Large intestine (tissue), 3 donors: ENCODE results near the gene CELF4. TPM values are rescaled to one million over a fixed set of nuclear protein-coding genes. Genes with fewer than 3 reads are reported as not detected.

ENCODE experiments used
- DNase-seq, 2 donors: peaks; one replicate each; pipeline versions ENCODE4 v3.0.0 to v3.0.0-alpha.2; 2013
- H3K27ac ChIP-seq: one replicate; pipeline ENCODE4 v1.5.1; 2013; ENCODE audit warnings: low read length
- H3K27me3 ChIP-seq: 2 replicates; pipeline ENCODE4 v1.6.1; 2013; ENCODE audit warnings: low read length; ENCODE audit not compliant: control insufficient read depth, insufficient read depth
- H3K36me3 ChIP-seq: 2 replicates; pipeline ENCODE4 v1.6.1; 2013; ENCODE audit warnings: low read length; ENCODE audit not compliant: control insufficient read depth, insufficient read depth
- H3K4me1 ChIP-seq: one replicate; pipeline ENCODE4 v1.6.1; 2013; ENCODE audit warnings: low read length; ENCODE audit not compliant: control insufficient read depth, insufficient read depth
- H3K4me3 ChIP-seq: one replicate; pipeline ENCODE4 v1.5.1; 2013; ENCODE audit warnings: low read length
- H3K9me3 ChIP-seq: one replicate; pipeline ENCODE4 v1.6.1; 2013; ENCODE audit warnings: mild to moderate bottlenecking, low read depth, low read length, moderate library complexity; ENCODE audit not compliant: control insufficient read depth
- WGBS: methylation state at CpG from one replicate; pipeline ENCODE4 v1.1.5; 2013; ENCODE audit warnings: low lambda C conversion rate; ENCODE audit not compliant: insufficient coverage; 5-methylcytosine and 5-hydroxymethylcytosine counted together
- polyA plus RNA-seq: library from polyadenylated mRNA; unstranded; fragments of 120-200 nt; gene quantifications from one replicate; pipeline ENCODE4 v1.2.1, GENCODE V29; 2013

CELF4 gene
- polyA plus RNA-seq, 1 donor, result 16.2 TPM

DNA sequence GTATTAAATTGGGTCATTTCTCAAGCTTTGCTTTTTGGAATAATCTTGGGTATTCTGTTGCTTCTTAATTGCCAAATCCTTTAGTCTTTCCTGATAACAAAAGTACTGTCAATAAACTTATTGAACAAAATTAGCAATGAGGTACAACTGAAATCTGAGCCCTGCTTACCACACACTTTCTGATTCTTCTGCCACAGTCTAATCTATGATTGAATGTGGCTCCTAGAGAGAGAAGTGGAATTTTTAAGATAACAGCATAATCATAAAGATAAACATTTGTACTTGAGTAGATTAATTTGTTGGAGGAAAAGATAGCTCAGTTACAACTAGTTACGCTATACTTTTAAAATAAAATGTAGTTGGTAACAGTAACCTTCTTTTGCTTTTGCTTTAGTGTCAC lies 354.8 kb downstream of the CELF4 start:
- H3K4me1 ChIP-seq, result no peaks in the 10 kb centered on the region
- H3K9me3 ChIP-seq, result no peaks in the 10 kb centered on the region
- H3K36me3 ChIP-seq, result no peaks in the 10 kb centered on the region
- no peak overlapping the region for H3K27ac ChIP-seq
- 60% methylated on average over 1 of the region's 1 CpG for WGBS
- no peak overlapping the region for H3K4me3 ChIP-seq
- no peaks in the 10 kb centered on the region for H3K27me3 ChIP-seq
- DNase-seq, result no peak

DNA sequence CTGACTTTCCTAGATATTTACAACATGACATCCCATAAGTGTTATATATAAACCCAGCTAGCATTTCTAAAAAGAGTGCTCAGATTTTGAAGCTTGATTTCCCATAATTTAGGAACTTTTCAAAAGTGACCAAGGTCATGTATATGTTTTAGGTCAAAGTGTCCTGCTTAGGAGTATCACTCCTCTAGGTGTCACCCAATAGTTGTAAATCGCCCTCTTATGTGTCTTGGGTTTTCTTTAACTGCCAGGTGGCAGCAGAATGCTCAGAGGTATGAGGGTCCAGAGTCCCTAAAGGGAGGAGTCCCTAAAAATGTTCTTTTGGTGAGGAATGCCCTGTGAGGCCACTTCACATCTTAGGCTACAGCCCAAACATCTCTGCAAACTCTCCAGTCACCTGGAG lies 358.3 kb downstream of the CELF4 start:
- no CpG with 5 or more reads among the region's 1 CpG for WGBS
- H3K27me3 ChIP-seq, result no peaks in the 10 kb centered on the region
- DNase-seq, result no peak
- H3K4me1 ChIP-seq, result no peaks in the 10 kb centered on the region
- H3K27ac ChIP-seq, result no peak overlapping the region
- H3K9me3 ChIP-seq, result peaks cover 9% of the 10 kb centered on the region
- no peak overlapping the region for H3K4me3 ChIP-seq
- H3K36me3 ChIP-seq, result no peaks in the 10 kb centered on the region

GRCh38 chr18:37199741-37200140 lies 365.9 kb downstream of the CELF4 start:
- Histone ChIP-seq H3K9me3 (peaks cover 12% of the 10 kb centered on the region), H3K36me3 (no peaks in the 10 kb centered on the region), H3K4me1 (no peaks in the 10 kb centered on the region), H3K27me3 (no peaks in the 10 kb centered on the region), H3K27ac (no peak overlapping the region), H3K4me3 (no peak overlapping the region)
- DNase-seq, result no peak
- WGBS, result 94% methylated on average over 2 of the region's 2 CpGs
